Measurements from ENCODE around the gene TCL1A. TPM values are rescaled to one million over a fixed set of nuclear protein-coding genes. Genes with fewer than 3 reads are reported as not detected.

TCL1A gene
- total RNA-seq, 1 donor from 2014 or later = not detected

Other genes starting within 250 kb of the TCL1A start
- gene SYNE3, start 197.5 kb downstream of the TCL1A start, total RNA-seq = 16.5 TPM
- gene GLRX5, start 179.1 kb downstream of the TCL1A start, total RNA-seq = 84.7 TPM
- gene TCL1B, start 27.7 kb downstream of the TCL1A start, total RNA-seq = not detected
- not detected for gene TUNAR, start 162.7 kb upstream of the TCL1A start, total RNA-seq